Tibial nerve (tissue), 3 donors: Measurements from ENCODE around the gene KLHL4.

ENCODE experiments used
- CTCF ChIP-seq, 5 experiments: fragments of 200-600 bp in 3 of 5; fragments of 450-650 bp in 2 of 5; sonication (generic) in 3 of 5; IDR thresholded peaks; one replicate each; pipeline ENCODE4 v1.5.1; 2016 to 2019; ENCODE audit warnings: antibody characterized with exemption in 5 of 5, mild to moderate bottlenecking in 3 of 5, moderate library complexity in 2 of 5
- POLR2A ChIP-seq, 2 donors: fragments of 450-650 bp; IDR thresholded peaks; one replicate each; pipeline ENCODE4 v1.6.1; 2017; ENCODE audit warnings: antibody characterized with exemption in 2 of 2, mild to moderate bottlenecking in 2 of 2, moderate library complexity in 2 of 2

DNA sequence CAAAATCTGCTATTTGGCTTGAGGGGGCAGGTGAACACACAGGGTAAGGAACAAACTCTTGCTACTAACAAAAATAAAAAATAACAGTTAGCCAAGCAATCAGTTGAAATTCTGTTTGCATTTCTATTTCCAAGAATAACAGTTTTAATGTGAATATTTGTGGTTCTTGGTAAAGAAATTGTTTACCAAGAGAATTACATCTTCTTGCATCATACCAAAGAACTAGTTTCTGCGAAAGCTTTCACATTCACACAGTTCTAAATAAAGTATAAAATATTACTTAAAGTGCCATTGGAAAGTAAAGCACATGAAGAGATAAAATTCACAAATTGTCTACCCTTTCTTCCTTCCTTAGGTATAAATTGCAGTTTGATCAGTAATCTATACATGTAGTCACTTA is 54.4 kb downstream of the KLHL4 start:
- TF ChIP-seq POLR2A (IDR thresholded peaks at IDR 0.05) (no peak), CTCF (IDR thresholded peaks at IDR 0.05) (no peak)
